PC-3 (cell line): ENCODE data around the gene PIGX. TPM values are rescaled to one million over a fixed set of nuclear protein-coding genes. Genes with fewer than 3 reads are reported as not detected.

Experiments
- ATAC-seq: fragments of 200-7000 bp; cut with Tn5 transposase; 2 replicates; pipeline ENCODE4 v1.9.1; 2020; ENCODE audit warnings: mild to moderate bottlenecking, moderate library complexity
- BruUV-seq: library from RNA; stranded (reverse); fragments of 400-500 nt; replicated peaks from 2 replicates; lab custom pipeline; 2021; lab: Mats Ljungman, UMichigan
- CTCF ChIA-PET: fragments of 300-600 bp; sonication (Branson Sonifier 250); formaldehyde crosslinking; loops from one replicate; lab custom pipeline; 2022; ENCODE audit warnings: antibody characterized with exemption; lab: Charles Lee
- POLR2A ChIA-PET: fragments of 300-600 bp; sonication (Branson Sonifier 250); formaldehyde crosslinking; loops from one replicate; lab custom pipeline; 2022; ENCODE audit warnings: antibody characterized with exemption; ENCODE audit not compliant: unreplicated experiment; lab: Charles Lee
- DNase-seq: peaks from one replicate; pipeline ENCODE4 v3.0.0-alpha.2; 2015
- H2AFZ ChIP-seq: fragments of 300-600 bp; sonication (generic); 2 replicates; pipeline ENCODE4 v1.6.0; 2016; ENCODE audit warnings: antibody characterized with exemption, low read length
- H3F3A ChIP-seq: fragments of 300-600 bp; sonication (generic); one replicate; pipeline ENCODE4 v1.6.0; 2017; ENCODE audit warnings: antibody characterized with exemption, low read length, control low read depth, mild to moderate bottlenecking; ENCODE audit not compliant: unreplicated experiment
- H3K27ac ChIP-seq: fragments of 300-600 bp; sonication (generic); 2 replicates; pipeline ENCODE4 v1.5.1; 2016; ENCODE audit warnings: mild to moderate bottlenecking, low read length
- H3K27me3 ChIP-seq: fragments of 300-600 bp; sonication (generic); 2 replicates; pipeline ENCODE4 v1.6.1; 2016; ENCODE audit warnings: low read length, mixed read lengths
- H3K36me3 ChIP-seq: fragments of 300-600 bp; sonication (generic); 2 replicates; pipeline ENCODE4 v1.6.1; 2016; ENCODE audit warnings: low read depth, mixed run types, low read length, mixed read lengths
- H3K4me1 ChIP-seq: fragments of 300-600 bp; sonication (generic); 2 replicates; pipeline ENCODE4 v1.5.1; 2016; ENCODE audit warnings: low read length; ENCODE audit not compliant: insufficient read depth
- H3K4me2 ChIP-seq: fragments of 300-600 bp; sonication (generic); 2 replicates; pipeline ENCODE4 v1.6.0; 2016; ENCODE audit warnings: low read length
- H3K4me3 ChIP-seq: fragments of 300-600 bp; sonication (generic); 2 replicates; pipeline ENCODE4 v1.5.1; 2016; ENCODE audit warnings: mild to moderate bottlenecking, low read length, mixed read lengths
- H3K79me2 ChIP-seq: fragments of 300-600 bp; sonication (generic); 2 replicates; pipeline ENCODE4 v1.6.1; 2017; ENCODE audit warnings: low read length, mixed read lengths
- H3K9ac ChIP-seq: fragments of 300-600 bp; sonication (generic); 2 replicates; pipeline ENCODE4 v1.6.0; 2016; ENCODE audit warnings: mild to moderate bottlenecking, low read length
- H3K9me2 ChIP-seq: fragments of 300-600 bp; sonication (generic); replicated peaks from 2 replicates; pipeline ENCODE4 v1.6.1; 2016; ENCODE audit warnings: mixed run types, low read length, mixed read lengths
- H3K9me3 ChIP-seq: fragments of 300-600 bp; sonication (generic); 2 replicates; pipeline ENCODE4 v1.6.1; 2016; ENCODE audit warnings: low read length, mixed read lengths
- H4K20me1 ChIP-seq: fragments of 300-600 bp; sonication (generic); 2 replicates; pipeline ENCODE4 v1.6.1; 2016; ENCODE audit warnings: low read length, mixed read lengths
- EZH2 ChIP-seq: fragments of 300-600 bp; sonication (generic); IDR thresholded peaks from one replicate; pipeline ENCODE4 v1.6.1; 2017; ENCODE audit warnings: antibody characterized with exemption, mild to moderate bottlenecking, low read length; ENCODE audit not compliant: unreplicated experiment
- EZH2phosphoT487 ChIP-seq: fragments of 300-600 bp; sonication (generic); IDR thresholded peaks from 2 replicates; pipeline ENCODE4 v1.6.1; 2018; ENCODE audit warnings: mild to moderate bottlenecking, antibody characterized with exemption, low read length, borderline replicate concordance
- intact Hi-C: fragments of 100-400 bp; cut with micrococcal nuclease; formaldehyde crosslinking; loops from 2 replicates; pipeline ENCODE4 v1.9.0; 2023
- total RNA-seq: library from RNA; depleted of rRNA; stranded (reverse); fragments of >200 nt; gene quantifications from 2 replicates; pipeline ENCODE4 v1.2.3, GENCODE V29; 2014
- TF ChIP-seq, protein P1 (sequence below): fragments of 300-600 bp; sonication (generic); conservative IDR thresholded peaks from 2 replicates; pipeline ENCODE4 v1.5.1; 2017; ENCODE audit warnings: antibody characterized with exemption, low read depth, mild to moderate bottlenecking, low read length

Gene PIGX
- total RNA-seq, 1 experiment from 2014 or later: 22.5 TPM

GRCh38 chr3:196771067-196771466 lies 58.9 kb downstream of the PIGX start:
- intact Hi-C loops: no loop called here
- ChIA-PET POLR2A (no interaction called here), CTCF (no interaction called here)
- no TSS peak for BruUV-seq
- no peak overlapping the region for H3K27ac ChIP-seq
- TF ChIP-seq EZH2 (no peak), EZH2phosphoT487 (no peak)
- TF ChIP-seq, protein P1, sequence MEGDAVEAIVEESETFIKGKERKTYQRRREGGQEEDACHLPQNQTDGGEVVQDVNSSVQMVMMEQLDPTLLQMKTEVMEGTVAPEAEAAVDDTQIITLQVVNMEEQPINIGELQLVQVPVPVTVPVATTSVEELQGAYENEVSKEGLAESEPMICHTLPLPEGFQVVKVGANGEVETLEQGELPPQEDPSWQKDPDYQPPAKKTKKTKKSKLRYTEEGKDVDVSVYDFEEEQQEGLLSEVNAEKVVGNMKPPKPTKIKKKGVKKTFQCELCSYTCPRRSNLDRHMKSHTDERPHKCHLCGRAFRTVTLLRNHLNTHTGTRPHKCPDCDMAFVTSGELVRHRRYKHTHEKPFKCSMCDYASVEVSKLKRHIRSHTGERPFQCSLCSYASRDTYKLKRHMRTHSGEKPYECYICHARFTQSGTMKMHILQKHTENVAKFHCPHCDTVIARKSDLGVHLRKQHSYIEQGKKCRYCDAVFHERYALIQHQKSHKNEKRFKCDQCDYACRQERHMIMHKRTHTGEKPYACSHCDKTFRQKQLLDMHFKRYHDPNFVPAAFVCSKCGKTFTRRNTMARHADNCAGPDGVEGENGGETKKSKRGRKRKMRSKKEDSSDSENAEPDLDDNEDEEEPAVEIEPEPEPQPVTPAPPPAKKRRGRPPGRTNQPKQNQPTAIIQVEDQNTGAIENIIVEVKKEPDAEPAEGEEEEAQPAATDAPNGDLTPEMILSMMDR: no peak
- no peaks in the 10 kb centered on the region for H4K20me1 ChIP-seq
- ATAC-seq (no peak), DNase-seq (no peak)
- H2AFZ ChIP-seq: no peak overlapping the region
- no peaks in the 10 kb centered on the region for H3K9me3 ChIP-seq
- H3K4me2 ChIP-seq: no peak overlapping the region
- no peaks in the 10 kb centered on the region; the same call in 1 of the 2 replicates for H3K36me3 ChIP-seq
- no peaks in the 10 kb centered on the region for H3K9me2 ChIP-seq
- no peaks in the 10 kb centered on the region for H3F3A ChIP-seq
- peaks cover 91% of the 10 kb centered on the region for H3K79me2 ChIP-seq
- H3K27me3 ChIP-seq: no peaks in the 10 kb centered on the region
- no peak overlapping the region for H3K4me3 ChIP-seq
- no peaks in the 10 kb centered on the region for H3K4me1 ChIP-seq
- no peak overlapping the region for H3K9ac ChIP-seq

DNA sequence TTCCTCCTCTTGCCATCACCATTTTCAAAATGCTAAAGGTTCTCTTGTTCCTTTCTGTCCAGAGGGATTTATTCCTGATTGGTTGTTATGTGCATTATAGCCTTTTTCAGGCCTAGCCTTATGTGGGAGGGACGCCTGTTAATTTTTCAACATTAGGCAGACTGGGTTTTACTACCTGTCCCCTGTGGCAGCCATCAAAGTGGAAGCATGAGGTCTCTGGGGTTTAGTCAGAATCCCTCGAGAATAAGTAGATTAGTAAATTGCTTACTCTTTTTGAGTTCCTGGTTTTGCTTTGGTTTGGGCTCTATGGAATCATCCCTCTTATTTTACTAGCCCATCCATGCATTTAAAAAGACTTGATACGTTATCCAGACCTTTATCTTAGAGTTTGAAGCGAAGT lies 59.9 kb downstream of the PIGX start:
- Histone ChIP-seq H4K20me1 (no peaks in the 10 kb centered on the region), H3K9me2 (no peaks in the 10 kb centered on the region), H3K36me3 (no peaks in the 10 kb centered on the region; the same call in 1 of the 2 replicates), H3K4me1 (no peaks in the 10 kb centered on the region), H3K79me2 (peaks cover 89% of the 10 kb centered on the region), H3K4me3 (no peak overlapping the region), H3K4me2 (no peak overlapping the region), H2AFZ (no peak overlapping the region), H3K27ac (no peak overlapping the region), H3F3A (no peaks in the 10 kb centered on the region), H3K9ac (no peak overlapping the region), H3K9me3 (no peaks in the 10 kb centered on the region), H3K27me3 (no peaks in the 10 kb centered on the region)
- no peak for TF ChIP-seq EZH2
- TF ChIP-seq, protein P1: no peak
- no peak for TF ChIP-seq EZH2phosphoT487
- no peak for DNase-seq
- no TSS peak for BruUV-seq
- ATAC-seq: no peak
- ChIA-PET CTCF (no interaction called here), POLR2A (no interaction called here)
- intact Hi-C loops: no loop called here

DNA sequence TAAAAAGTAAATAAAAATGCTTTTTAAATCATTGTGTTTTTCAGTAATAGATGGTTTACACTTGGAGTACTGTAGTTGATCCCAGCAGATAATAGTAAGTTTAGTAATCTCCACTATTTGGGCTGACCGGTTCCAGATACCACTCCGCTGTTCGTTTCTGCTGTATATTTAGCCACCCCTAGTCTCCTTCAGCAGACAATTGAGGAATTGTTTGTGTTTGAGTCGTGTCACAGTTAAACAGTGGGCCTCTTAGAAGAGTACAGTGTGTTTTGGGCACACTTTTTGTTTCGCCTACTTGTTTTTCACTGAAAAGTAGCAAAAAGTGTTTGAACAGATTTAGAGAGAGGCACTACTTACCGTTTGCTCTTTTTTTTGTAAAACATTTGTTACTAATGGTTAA lies 60.7 kb downstream of the PIGX start:
- DNase-seq (no peak), ATAC-seq (no peak)
- no peaks in the 10 kb centered on the region; the same call in 1 of the 2 replicates for H3K36me3 ChIP-seq
- TF ChIP-seq EZH2 (no peak), EZH2phosphoT487 (no peak)
- TF ChIP-seq, protein P1: no peak
- H3K9ac ChIP-seq: no peak overlapping the region
- ChIA-PET POLR2A (no interaction called here), CTCF (no interaction called here)
- no peak overlapping the region for H3K27ac ChIP-seq
- no peak overlapping the region for H2AFZ ChIP-seq
- no peak overlapping the region for H3K4me2 ChIP-seq
- H3K27me3 ChIP-seq: no peaks in the 10 kb centered on the region
- no peaks in the 10 kb centered on the region for H4K20me1 ChIP-seq
- BruUV-seq: no TSS peak
- H3F3A ChIP-seq: no peaks in the 10 kb centered on the region
- no peaks in the 10 kb centered on the region for H3K9me2 ChIP-seq
- intact Hi-C loops: no loop called here
- H3K4me3 ChIP-seq: no peak overlapping the region
- no peaks in the 10 kb centered on the region for H3K9me3 ChIP-seq
- H3K79me2 ChIP-seq: peaks cover 89% of the 10 kb centered on the region
- peaks cover 3% of the 10 kb centered on the region; the same call in 1 of the 2 replicates for H3K4me1 ChIP-seq
